ENCODE results near the gene IFITM1. TPM values are rescaled to one million over a fixed set of nuclear protein-coding genes. Genes with fewer than 3 reads are reported as not detected.

IFITM1 gene
- total RNA-seq, 1 donor from 2014 or later: 21.2 TPM

DNA sequence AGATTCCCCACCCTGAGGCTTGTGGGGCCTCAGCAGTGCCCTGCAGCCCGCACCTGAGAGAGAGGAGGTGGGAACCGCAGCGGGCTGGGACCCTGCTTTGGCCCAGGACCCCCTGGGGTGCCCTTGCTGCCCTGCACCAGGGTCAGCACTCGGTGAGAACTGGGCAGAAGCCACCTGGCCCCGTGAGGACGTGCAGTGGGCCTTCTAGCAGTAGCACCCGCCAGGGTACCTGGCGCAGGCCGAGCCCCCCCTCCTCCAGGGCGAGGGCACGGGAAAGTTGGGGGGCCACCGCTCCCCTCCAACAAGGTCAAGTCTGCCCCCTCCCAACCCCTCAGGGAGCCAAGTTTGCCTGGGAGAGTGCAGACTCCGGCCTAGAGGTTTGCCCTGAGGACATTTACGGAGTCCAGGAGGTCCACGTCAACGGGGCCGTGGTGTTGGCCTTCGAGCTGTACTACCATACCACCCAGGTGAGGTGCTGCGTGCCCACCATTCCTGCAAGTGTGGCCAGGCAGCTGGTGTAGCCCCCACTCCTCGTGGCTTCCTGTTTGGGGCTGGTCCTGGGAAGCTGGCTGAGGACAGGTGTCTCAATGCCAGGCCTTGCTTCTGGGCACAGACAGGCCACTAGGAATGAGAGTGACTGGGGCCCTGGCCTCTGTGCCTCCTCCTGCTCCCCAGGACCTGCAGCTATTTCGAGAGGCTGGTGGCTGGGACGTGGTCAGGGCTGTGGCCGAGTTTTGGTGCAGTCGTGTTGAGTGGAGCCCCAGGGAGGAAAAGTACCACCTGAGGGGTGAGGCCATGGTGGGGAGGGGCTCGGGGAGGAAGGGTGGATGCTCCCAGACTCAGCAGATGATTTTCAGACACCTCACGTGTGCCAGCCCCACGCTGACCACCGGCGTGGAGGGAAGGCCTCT, 21.4 kb upstream of the IFITM1 start:
- H3K27ac Mint-ChIP-seq: no peak overlapping the region
- ChIA-PET CTCF (no interaction called here), POLR2A (interaction anchor here (1.4 kb wide), 1 partner anchor 85 kb away, joined by 5 read pairs; the partner anchor contains the start of genes BET1L and RIC8A)
- intact Hi-C loops (cut with micrococcal nuclease): no loop called here
- no peaks in the 10 kb centered on the region for H3K9me3 Mint-ChIP-seq
- DNase-seq (no peak), ATAC-seq (ENCODE audit: low read depth) (no peak)
- TF ChIP-seq, protein P1, sequence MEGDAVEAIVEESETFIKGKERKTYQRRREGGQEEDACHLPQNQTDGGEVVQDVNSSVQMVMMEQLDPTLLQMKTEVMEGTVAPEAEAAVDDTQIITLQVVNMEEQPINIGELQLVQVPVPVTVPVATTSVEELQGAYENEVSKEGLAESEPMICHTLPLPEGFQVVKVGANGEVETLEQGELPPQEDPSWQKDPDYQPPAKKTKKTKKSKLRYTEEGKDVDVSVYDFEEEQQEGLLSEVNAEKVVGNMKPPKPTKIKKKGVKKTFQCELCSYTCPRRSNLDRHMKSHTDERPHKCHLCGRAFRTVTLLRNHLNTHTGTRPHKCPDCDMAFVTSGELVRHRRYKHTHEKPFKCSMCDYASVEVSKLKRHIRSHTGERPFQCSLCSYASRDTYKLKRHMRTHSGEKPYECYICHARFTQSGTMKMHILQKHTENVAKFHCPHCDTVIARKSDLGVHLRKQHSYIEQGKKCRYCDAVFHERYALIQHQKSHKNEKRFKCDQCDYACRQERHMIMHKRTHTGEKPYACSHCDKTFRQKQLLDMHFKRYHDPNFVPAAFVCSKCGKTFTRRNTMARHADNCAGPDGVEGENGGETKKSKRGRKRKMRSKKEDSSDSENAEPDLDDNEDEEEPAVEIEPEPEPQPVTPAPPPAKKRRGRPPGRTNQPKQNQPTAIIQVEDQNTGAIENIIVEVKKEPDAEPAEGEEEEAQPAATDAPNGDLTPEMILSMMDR (IDR thresholded peaks at IDR 0.05): no peak
- H3K4me3 Mint-ChIP-seq: no peak overlapping the region
- peaks cover 13% of the 10 kb centered on the region for H3K4me1 Mint-ChIP-seq
- H3K36me3 Mint-ChIP-seq (ENCODE audit: low read depth): peaks cover 23% of the 10 kb centered on the region
- no peaks in the 10 kb centered on the region for H3K27me3 Mint-ChIP-seq

DNA sequence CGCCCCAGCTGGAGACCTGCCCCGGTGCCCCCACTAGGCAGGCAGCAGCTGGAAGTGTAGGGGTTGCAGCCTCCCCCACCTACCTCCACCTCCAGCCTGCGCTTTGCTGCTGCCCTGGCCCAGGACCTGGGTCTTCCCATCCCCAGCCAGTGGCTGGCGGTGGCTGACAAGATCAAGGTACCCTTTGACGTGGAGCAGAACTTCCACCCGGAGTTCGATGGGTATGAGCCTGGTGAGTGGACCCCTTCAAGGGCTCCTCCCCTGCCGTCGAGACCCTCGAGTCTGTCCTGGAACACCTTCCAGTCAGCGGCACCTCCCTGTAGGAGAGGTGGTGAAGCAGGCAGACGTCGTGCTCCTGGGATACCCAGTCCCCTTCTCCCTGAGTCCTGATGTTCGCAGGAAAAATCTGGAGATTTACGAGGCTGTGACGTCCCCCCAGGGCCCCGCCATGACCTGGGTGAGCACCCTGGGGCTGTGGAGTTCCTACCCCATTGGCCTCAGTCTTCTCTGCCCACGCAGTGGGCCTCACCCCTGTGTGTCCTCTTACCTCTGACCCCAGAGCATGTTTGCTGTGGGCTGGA, 20.5 kb upstream of the IFITM1 start:
- TF ChIP-seq, protein P1 (IDR thresholded peaks at IDR 0.05): no peak

DNA sequence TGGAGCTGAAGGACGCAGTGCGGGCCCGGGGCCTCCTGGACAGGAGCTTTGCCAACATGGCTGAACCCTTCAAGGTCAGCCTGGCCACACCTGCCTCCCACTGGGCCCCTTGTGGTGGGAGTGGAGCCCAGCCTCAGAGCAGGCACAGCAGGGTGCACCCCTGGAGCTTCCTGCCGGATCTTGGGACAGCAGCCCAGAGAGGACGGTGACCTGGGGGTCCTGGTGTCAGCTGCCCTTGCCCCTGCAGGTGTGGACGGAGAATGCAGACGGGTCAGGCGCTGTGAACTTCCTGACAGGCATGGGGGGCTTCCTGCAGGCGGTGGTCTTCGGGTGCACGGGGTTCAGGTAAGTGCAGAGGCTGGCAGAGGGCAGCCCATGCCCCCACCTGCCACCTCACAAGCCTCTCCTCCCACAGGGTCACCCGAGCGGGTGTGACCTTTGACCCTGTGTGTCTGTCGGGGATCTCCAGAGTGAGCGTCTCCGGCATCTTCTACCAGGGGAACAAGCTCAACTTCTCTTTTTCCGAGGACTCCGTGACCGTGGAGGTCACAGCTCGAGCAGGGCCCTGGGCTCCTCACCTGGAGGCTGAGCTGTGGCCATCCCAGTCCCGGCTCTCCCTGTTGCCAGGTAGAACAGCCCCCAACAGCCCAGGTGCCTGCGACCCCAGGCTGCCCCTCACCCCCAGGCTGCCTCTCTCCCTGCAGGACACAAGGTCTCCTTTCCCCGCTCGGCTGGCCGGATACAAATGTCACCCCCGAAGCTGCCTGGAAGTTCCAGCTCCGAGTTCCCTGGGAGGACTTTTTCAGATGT, 19.8 kb upstream of the IFITM1 start:
- Mint-ChIP-seq H3K27ac (no peak overlapping the region), H3K4me3 (no peak overlapping the region), H3K27me3 (no peaks in the 10 kb centered on the region), H3K9me3 (no peaks in the 10 kb centered on the region), H3K36me3 (ENCODE audit: low read depth) (peaks cover 21% of the 10 kb centered on the region), H3K4me1 (peaks cover 6% of the 10 kb centered on the region)
- ChIA-PET CTCF (no interaction called here), POLR2A (interaction anchor here (0.7 to 1.7 kb wide), 3 partner anchors 12 to 62 kb away, joined by 3 to 5 read pairs (median 3); no protein-coding TSS in a partner anchor)
- intact Hi-C loops (cut with micrococcal nuclease): no loop called here
- no peak for DNase-seq
- TF ChIP-seq, protein P1 (IDR thresholded peaks at IDR 0.05): no peak
- no peak for ATAC-seq (ENCODE audit: low read depth)

More for the DNA sequence above, 20.5 kb upstream of the IFITM1 start:
- H3K4me1 Mint-ChIP-seq: peaks cover 6% of the 10 kb centered on the region
- no peaks in the 10 kb centered on the region for H3K9me3 Mint-ChIP-seq
- ChIA-PET POLR2A (interaction anchor here (0.6 to 0.7 kb wide), 2 partner anchors 13 to 66 kb away, joined by 3 to 5 read pairs; no protein-coding TSS in a partner anchor), CTCF (no interaction called here)
- ATAC-seq (ENCODE audit: low read depth) (no peak), DNase-seq (no peak)
- no peak overlapping the region for H3K4me3 Mint-ChIP-seq
- intact Hi-C loops (cut with micrococcal nuclease): no loop called here
- H3K27ac Mint-ChIP-seq: no peak overlapping the region
- no peaks in the 10 kb centered on the region for H3K27me3 Mint-ChIP-seq
- H3K36me3 Mint-ChIP-seq (ENCODE audit: low read depth): peaks cover 21% of the 10 kb centered on the region

DNA sequence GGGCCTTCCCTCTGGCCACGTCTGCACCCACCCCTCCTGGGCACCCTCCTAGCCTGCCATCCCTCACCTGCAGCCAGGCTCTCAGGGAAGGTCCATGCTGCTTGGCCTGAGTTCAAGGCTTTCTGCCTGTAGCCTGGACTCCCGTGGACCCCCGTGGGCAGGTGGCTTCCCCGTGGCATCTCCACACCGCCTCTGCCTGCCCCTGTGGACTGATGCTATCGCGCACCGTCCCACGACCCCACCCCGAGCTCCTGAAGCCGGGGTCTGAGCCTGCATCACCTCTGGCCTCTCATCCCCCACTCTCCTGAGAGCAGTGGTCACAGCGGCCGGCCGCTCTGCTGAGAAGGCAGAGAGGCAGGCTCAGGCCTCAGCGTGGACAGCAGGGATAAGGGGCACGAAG, 19.1 kb upstream of the IFITM1 start:
- H3K4me3 Mint-ChIP-seq: no peak overlapping the region
- H3K4me1 Mint-ChIP-seq: peaks cover 2% of the 10 kb centered on the region
- CTCF ChIA-PET: no interaction called here

More for the DNA sequence above, 19.1 kb upstream of the IFITM1 start:
- H3K27me3 Mint-ChIP-seq: no peaks in the 10 kb centered on the region
- H3K36me3 Mint-ChIP-seq (ENCODE audit: low read depth): peaks cover 21% of the 10 kb centered on the region
- POLR2A ChIA-PET: interaction anchor here (1.2 to 1.7 kb wide), 2 partner anchors 27 to 61 kb away, joined by 3 to 5 read pairs; no protein-coding TSS in a partner anchor
- no peak overlapping the region for H3K27ac Mint-ChIP-seq
- TF ChIP-seq, protein P1 (IDR thresholded peaks at IDR 0.05): no peak
- intact Hi-C loops (cut with micrococcal nuclease): no loop called here
- ATAC-seq (ENCODE audit: low read depth): no peak
- no peak for DNase-seq
- no peaks in the 10 kb centered on the region for H3K9me3 Mint-ChIP-seq

Data from activated B cell treated with CpG ODN at 0.5 μM for 24 hours (primary cell).